ENCODE results near the gene TBX6.

The TBX6 gene

GRCh38 chr16:30064729-30065101 is 27.0 kb downstream of the TBX6 start:
- ATAC-seq: no peak
- TF ChIP-seq GLIS3 (CRISPR knock-in tag; IDR thresholded peaks at IDR 0.05) (no peak), OSR1 (CRISPR knock-in tag; IDR thresholded peaks at IDR 0.05) (no peak), ZFP30 (CRISPR knock-in tag; IDR thresholded peaks at IDR 0.05) (no peak), ZNF565 (CRISPR knock-in tag; conservative IDR thresholded peaks at IDR 0.05; ENCODE audit: low read depth) (no peak), RARB (CRISPR knock-in tag; IDR thresholded peaks at IDR 0.05) (no peak), SNAI2 (CRISPR knock-in tag; IDR thresholded peaks at IDR 0.05) (no peak), ZC3H10 (CRISPR knock-in tag; IDR thresholded peaks at IDR 0.05) (no peak), ARNTL (CRISPR knock-in tag; IDR thresholded peaks at IDR 0.05; ENCODE audit: borderline replicate concordance, low read depth) (no peak), ZNF8 (CRISPR knock-in tag; IDR thresholded peaks at IDR 0.05) (no peak), TCF4 (CRISPR knock-in tag; IDR thresholded peaks at IDR 0.05; ENCODE audit: borderline replicate concordance) (no peak), CREB5 (CRISPR knock-in tag; IDR thresholded peaks at IDR 0.05; ENCODE audit: low read depth) (no peak), PATZ1 (CRISPR knock-in tag; IDR thresholded peaks at IDR 0.05; ENCODE audit: borderline replicate concordance) (no peak), CSRNP3 (CRISPR knock-in tag; IDR thresholded peaks at IDR 0.05) (no peak), ZFP3 (CRISPR knock-in tag; IDR thresholded peaks at IDR 0.05) (no peak), CSDC2 (CRISPR knock-in tag; IDR thresholded peaks at IDR 0.05) (no peak), ESRRG (CRISPR knock-in tag; IDR thresholded peaks at IDR 0.05) (no peak), BACH2 (CRISPR knock-in tag; IDR thresholded peaks at IDR 0.05; ENCODE audit: borderline replicate concordance) (no peak), PPARA (CRISPR knock-in tag; IDR thresholded peaks at IDR 0.05; ENCODE audit: borderline replicate concordance) (no peak), TSHZ2 (CRISPR knock-in tag; IDR thresholded peaks at IDR 0.05) (no peak), POU6F1 (CRISPR knock-in tag; IDR thresholded peaks at IDR 0.05; ENCODE audit: borderline replicate concordance, low read depth) (no peak)

- no peak for ATAC-seq
- TF ChIP-seq BACH2 (CRISPR knock-in tag; IDR thresholded peaks at IDR 0.05; ENCODE audit: borderline replicate concordance): no peak
- no peak for TF ChIP-seq GLIS3 (CRISPR knock-in tag; IDR thresholded peaks at IDR 0.05)
- TF ChIP-seq ZNF565 (CRISPR knock-in tag; conservative IDR thresholded peaks at IDR 0.05; ENCODE audit: low read depth): no peak
- no peak for TF ChIP-seq SNAI2 (CRISPR knock-in tag; IDR thresholded peaks at IDR 0.05)
- no peak for TF ChIP-seq ZFP3 (CRISPR knock-in tag; IDR thresholded peaks at IDR 0.05)
- TF ChIP-seq TOX (CRISPR knock-in tag; IDR thresholded peaks at IDR 0.05; ENCODE audit: borderline replicate concordance): no peak
- no peak for TF ChIP-seq CSDC2 (CRISPR knock-in tag; IDR thresholded peaks at IDR 0.05)
- no peak for TF ChIP-seq POU6F1 (CRISPR knock-in tag; IDR thresholded peaks at IDR 0.05; ENCODE audit: borderline replicate concordance, low read depth)
- TF ChIP-seq TSHZ2 (CRISPR knock-in tag; IDR thresholded peaks at IDR 0.05): no peak
- TF ChIP-seq RARB (CRISPR knock-in tag; IDR thresholded peaks at IDR 0.05): no peak
- no peak for TF ChIP-seq CREB5 (CRISPR knock-in tag; IDR thresholded peaks at IDR 0.05; ENCODE audit: low read depth)
- no peak for TF ChIP-seq ZNF70 (CRISPR knock-in tag; IDR thresholded peaks at IDR 0.05)
- no peak for TF ChIP-seq ISL1 (CRISPR knock-in tag; IDR thresholded peaks at IDR 0.05)
Observed at GRCh38 chr16:30063893-30064728, 27.6 kb downstream of the TBX6 start.
